Nephron (organoid): Measurements from ENCODE around the gene CROCC2.

Experiments
- H3K27ac Mint-ChIP-seq, 3 experiments: 2 replicates each; pipeline ENCODE4 v1.8.0; 2020; ENCODE audit warnings: mixed read lengths in 3 of 3, mild to moderate bottlenecking in 2 of 3, moderate library complexity in 1 of 3
- H3K27me3 Mint-ChIP-seq: 2 replicates; pipeline ENCODE4 v1.8.0; 2021; ENCODE audit warnings: low read depth, mild to moderate bottlenecking, moderate library complexity, mixed read lengths
- H3K36me3 Mint-ChIP-seq: 2 replicates; pipeline ENCODE4 v1.8.0; 2020; ENCODE audit warnings: low read depth, mixed read lengths
- H3K4me1 Mint-ChIP-seq: 2 replicates; pipeline ENCODE4 v1.8.0; 2020; ENCODE audit warnings: mixed read lengths
- H3K4me3 Mint-ChIP-seq, 3 experiments: 2 replicates each; pipeline ENCODE4 v1.8.0; 2020; ENCODE audit warnings: mild to moderate bottlenecking in 3 of 3, mixed read lengths in 3 of 3, moderate library complexity in 2 of 3
- H3K9me3 Mint-ChIP-seq: 2 replicates; pipeline ENCODE4 v1.8.0; 2020; ENCODE audit warnings: mixed read lengths
- CTCF ChIP-seq, 3 experiments: fragments of 200-600 bp; sonication (generic); IDR thresholded peaks; one replicate each; pipeline ENCODE4 v1.5.0; 2021; ENCODE audit warnings: antibody characterized with exemption in 3 of 3; ENCODE audit not compliant: unreplicated experiment in 3 of 3

The CROCC2 gene

GRCh38 chr2:240898731-240899467, 7.2 kb upstream of the CROCC2 start:
- no peaks in the 10 kb centered on the region for H3K4me1 Mint-ChIP-seq
- peaks cover 17% of the 10 kb centered on the region for H3K27me3 Mint-ChIP-seq
- H3K36me3 Mint-ChIP-seq, result no peaks in the 10 kb centered on the region
- H3K27ac Mint-ChIP-seq, result no peak overlapping the region
- TF ChIP-seq CTCF (IDR thresholded peaks at IDR 0.05; ENCODE audit: unreplicated experiment in 3 of 3), result no peak
- no peak overlapping the region for H3K4me3 Mint-ChIP-seq
- H3K9me3 Mint-ChIP-seq, result peaks cover 10% of the 10 kb centered on the region

GRCh38 chr2:240899468-240899865, 6.7 kb upstream of the CROCC2 start:
- no peak overlapping the region for H3K27ac Mint-ChIP-seq
- no peak overlapping the region for H3K4me3 Mint-ChIP-seq
- H3K36me3 Mint-ChIP-seq, result no peaks in the 10 kb centered on the region
- H3K9me3 Mint-ChIP-seq, result peaks cover 10% of the 10 kb centered on the region
- H3K4me1 Mint-ChIP-seq, result no peaks in the 10 kb centered on the region
- no peak for TF ChIP-seq CTCF (IDR thresholded peaks at IDR 0.05; ENCODE audit: unreplicated experiment in 3 of 3)
- H3K27me3 Mint-ChIP-seq, result peaks cover 17% of the 10 kb centered on the region

GRCh38 chr2:240900141-240900860, 5.8 kb upstream of the CROCC2 start:
- Mint-ChIP-seq H3K27me3 (peaks cover 12% of the 10 kb centered on the region), H3K36me3 (no peaks in the 10 kb centered on the region), H3K9me3 (peaks cover 10% of the 10 kb centered on the region), H3K27ac (no peak overlapping the region), H3K4me1 (no peaks in the 10 kb centered on the region), H3K4me3 (no peak overlapping the region)
- no peak for TF ChIP-seq CTCF (IDR thresholded peaks at IDR 0.05; ENCODE audit: unreplicated experiment in 3 of 3)

- no peaks in the 10 kb centered on the region for H3K4me1 Mint-ChIP-seq
- H3K27me3 Mint-ChIP-seq, result peaks cover 16% of the 10 kb centered on the region
- H3K4me3 Mint-ChIP-seq, result no peak overlapping the region
- H3K27ac Mint-ChIP-seq, result no peak overlapping the region
- H3K9me3 Mint-ChIP-seq, result peaks cover 10% of the 10 kb centered on the region
- no peaks in the 10 kb centered on the region for H3K36me3 Mint-ChIP-seq
- no peak for TF ChIP-seq CTCF (IDR thresholded peaks at IDR 0.05; ENCODE audit: unreplicated experiment in 3 of 3)
These were observed 4.0 kb upstream of the CROCC2 start for GRCh38 chr2:240901986-240902614.

GRCh38 chr2:240902615-240903041, 3.5 kb upstream of the CROCC2 start:
- Mint-ChIP-seq H3K27me3 (peaks cover 12% of the 10 kb centered on the region), H3K36me3 (no peaks in the 10 kb centered on the region), H3K4me3 (no peak overlapping the region), H3K4me1 (no peaks in the 10 kb centered on the region), H3K9me3 (peaks cover 10% of the 10 kb centered on the region), H3K27ac (no peak overlapping the region)
- TF ChIP-seq CTCF (IDR thresholded peaks at IDR 0.05; ENCODE audit: unreplicated experiment in 3 of 3), result no peak
